MM.1S (cell line): ENCODE results near the gene KRTAP9-7.
"Not testable (repeated sequence)": the region's sequence is repeated elsewhere in the genome, so short reads cannot be mapped to it uniquely, and the experiment has no call there.

Experiments
- DNase-seq: peaks from one replicate; pipeline ENCODE4 v3.0.0-alpha.2; 2015
- H2AFZ ChIP-seq: fragments of 300-600 bp; sonication (generic); 2 replicates; pipeline ENCODE4 v1.6.0; 2016; ENCODE audit warnings: antibody characterized with exemption, low read length
- H3F3A ChIP-seq: fragments of 300-600 bp; sonication (generic); 2 replicates; pipeline ENCODE4 v1.6.1; 2016; ENCODE audit warnings: mild to moderate bottlenecking, antibody characterized with exemption, low read length, moderate library complexity, mixed read lengths; ENCODE audit not compliant: insufficient read depth
- H3K27ac ChIP-seq: fragments of 300-600 bp; sonication (generic); 2 replicates; pipeline ENCODE4 v1.5.1; 2016; ENCODE audit warnings: mild to moderate bottlenecking, low read length
- H3K27me3 ChIP-seq: fragments of 300-600 bp; sonication (generic); replicated peaks from 2 replicates; pipeline ENCODE4 v1.6.0; 2016; ENCODE audit warnings: low read length; ENCODE audit not compliant: insufficient read depth
- H3K36me3 ChIP-seq: fragments of 300-600 bp; sonication (generic); replicated peaks from 2 replicates; pipeline ENCODE4 v1.6.1; 2016; ENCODE audit warnings: mild to moderate bottlenecking, low read length, mixed read lengths; ENCODE audit not compliant: insufficient read depth
- H3K4me1 ChIP-seq: fragments of 300-600 bp; sonication (generic); 2 replicates; pipeline ENCODE4 v1.6.1; 2016; ENCODE audit warnings: low read length, mixed read lengths
- H3K4me2 ChIP-seq: fragments of 300-600 bp; sonication (generic); 2 replicates; pipeline ENCODE4 v1.6.0; 2016; ENCODE audit warnings: low read depth, low read length
- H3K4me3 ChIP-seq: fragments of 300-600 bp; sonication (generic); 2 replicates; pipeline ENCODE4 v1.5.1; 2016; ENCODE audit warnings: low read length, mixed read lengths
- H3K79me2 ChIP-seq: fragments of 300-600 bp; sonication (generic); 2 replicates; pipeline ENCODE4 v1.6.1; 2016; ENCODE audit warnings: mixed run types, low read length, mixed read lengths
- H3K9ac ChIP-seq: fragments of 300-600 bp; sonication (generic); 2 replicates; pipeline ENCODE4 v1.6.1; 2016; ENCODE audit warnings: low read length, mixed read lengths
- H3K9me2 ChIP-seq: fragments of 300-600 bp; sonication (generic); replicated peaks from 2 replicates; pipeline ENCODE4 v1.6.1; 2016; ENCODE audit warnings: mild to moderate bottlenecking, low read length, mixed read lengths; ENCODE audit not compliant: insufficient read depth
- H3K9me3 ChIP-seq: fragments of 300-600 bp; sonication (generic); replicated peaks from 2 replicates; pipeline ENCODE4 v1.6.1; 2016; ENCODE audit warnings: mild to moderate bottlenecking, low read length, mixed read lengths; ENCODE audit not compliant: insufficient read depth
- H4K20me1 ChIP-seq: fragments of 300-600 bp; sonication (generic); 2 replicates; pipeline ENCODE4 v1.6.1; 2016; ENCODE audit warnings: mild to moderate bottlenecking, low read length, moderate library complexity, mixed read lengths; ENCODE audit not compliant: insufficient read depth
- EZH2 ChIP-seq: fragments of 300-600 bp; sonication (generic); optimal IDR thresholded peaks from 2 replicates; pipeline ENCODE3; 2017; ENCODE audit warnings: low read depth, mild to moderate bottlenecking, antibody characterized with exemption, low read length, mixed read lengths
- EZH2phosphoT487 ChIP-seq: fragments of 300-600 bp; sonication (generic); IDR thresholded peaks from 2 replicates; pipeline ENCODE4 v1.6.1; 2018; ENCODE audit warnings: antibody characterized with exemption, low read length
- TF ChIP-seq, protein P1 (sequence below): fragments of 300-600 bp; sonication (generic); IDR thresholded peaks from 2 replicates; pipeline ENCODE4 v1.5.1; 2016; ENCODE audit warnings: antibody characterized with exemption, low read length, mixed read lengths

Gene KRTAP9-7

DNA sequence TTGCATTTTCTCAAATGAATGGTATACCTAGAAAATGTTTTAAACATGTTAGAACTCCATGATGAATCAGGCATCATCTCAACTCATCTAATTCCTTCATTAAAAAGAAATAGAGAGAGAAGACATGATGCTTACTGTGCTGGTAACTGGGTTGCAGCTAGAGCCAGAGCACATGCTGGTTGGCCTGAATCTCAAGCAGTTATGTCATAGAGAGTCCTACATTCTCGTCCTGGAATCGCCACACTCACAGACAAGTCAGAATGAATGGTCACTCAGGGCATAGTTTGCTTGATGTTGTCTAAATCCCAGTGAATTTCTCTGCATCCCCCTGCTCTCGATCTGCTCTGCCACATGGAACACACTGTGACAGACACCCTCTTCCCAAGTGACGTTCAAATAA is 38.4 kb upstream of the KRTAP9-7 start:
- H3K4me3 ChIP-seq, H2AFZ ChIP-seq, H3K9me2 ChIP-seq, H3K79me2 ChIP-seq, H3K4me1 ChIP-seq, H3K27ac ChIP-seq, H4K20me1 ChIP-seq, H3K27me3 ChIP-seq, H3K36me3 ChIP-seq, DNase-seq, H3K9ac ChIP-seq, H3K4me2 ChIP-seq, H3K9me3 ChIP-seq, H3F3A ChIP-seq: not testable (repeated sequence)

DNA sequence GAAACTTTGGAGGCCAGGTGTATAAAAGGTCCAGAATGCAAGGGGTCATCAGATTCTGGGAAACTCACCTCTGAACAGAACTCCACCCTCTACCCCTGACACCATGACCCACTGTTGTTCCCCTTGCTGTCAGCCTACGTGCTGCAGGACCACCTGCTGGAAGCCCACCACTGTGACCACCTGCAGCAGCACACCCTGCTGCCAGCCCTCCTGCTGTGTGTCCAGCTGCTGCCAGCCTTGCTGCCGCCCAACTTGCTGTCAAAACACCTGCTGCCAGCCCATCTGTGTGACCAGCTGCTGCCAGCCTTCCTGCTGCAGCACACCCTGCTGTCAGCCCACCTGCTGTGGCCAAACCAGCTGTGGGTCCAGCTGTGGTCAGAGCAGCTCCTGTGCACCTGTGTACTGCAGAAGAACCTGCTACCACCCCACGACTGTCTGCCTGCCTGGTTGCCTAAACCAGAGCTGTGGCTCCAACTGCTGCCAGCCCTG is 37.5 kb upstream of the KRTAP9-7 start, which contains the start of gene KRTAP9-8:
TSS of gene KRTAP9-8 (plus strand) at position 51 of the 489 bp plus-strand sequence. CDS start at position 104, 53 bp downstream.
- not testable (repeated sequence) for H2AFZ ChIP-seq, H3K9ac ChIP-seq, H3K4me2 ChIP-seq, H3K27ac ChIP-seq, H3F3A ChIP-seq, H4K20me1 ChIP-seq, H3K4me3 ChIP-seq, H3K9me3 ChIP-seq, H3K4me1 ChIP-seq, H3K9me2 ChIP-seq, H3K79me2 ChIP-seq, H3K27me3 ChIP-seq, H3K36me3 ChIP-seq
- peak; percentile 41 for DNase-seq

DNA sequence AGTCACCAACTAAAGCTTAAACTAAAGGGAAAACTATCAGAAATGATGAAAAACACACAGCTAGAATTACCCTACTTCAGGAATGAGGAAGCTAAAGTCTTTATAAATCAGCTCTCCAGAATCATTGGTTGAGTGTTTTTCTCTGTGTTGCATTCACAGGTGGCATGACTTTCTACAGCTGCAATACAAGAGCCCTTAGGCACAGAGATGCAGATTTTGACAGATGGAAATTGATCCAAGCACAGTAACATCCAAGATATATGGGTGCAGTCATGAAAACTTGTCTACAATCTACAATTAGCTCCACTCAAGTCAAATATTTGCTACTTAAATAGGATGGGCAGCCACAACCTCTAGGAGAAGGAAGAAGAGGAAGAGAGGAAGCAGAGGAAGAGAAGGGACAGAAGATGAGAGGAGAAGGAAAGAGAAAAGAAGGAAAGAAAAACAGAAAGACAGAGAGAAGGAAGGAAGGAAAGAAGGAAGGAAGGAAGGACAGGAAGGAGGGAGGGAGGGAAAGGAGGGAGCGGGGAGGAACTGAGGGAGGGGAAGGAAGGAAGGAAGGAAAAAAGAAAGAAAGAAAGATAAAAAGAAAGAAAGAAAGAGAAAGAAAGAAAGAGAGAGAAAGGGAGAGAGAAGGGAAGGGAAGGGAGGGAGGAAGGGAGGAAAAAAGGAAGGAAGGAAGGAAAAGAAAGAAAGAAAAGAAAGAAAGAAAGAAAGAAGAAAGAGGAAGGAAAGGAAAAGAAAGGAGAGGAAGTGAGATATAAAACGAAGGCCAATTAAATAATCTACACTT is 28.3 kb upstream of the KRTAP9-7 start:
- H3K9me3 ChIP-seq, H3K9me2 ChIP-seq, H3K36me3 ChIP-seq, H3F3A ChIP-seq, H3K4me1 ChIP-seq, DNase-seq, H3K27ac ChIP-seq, H3K9ac ChIP-seq, H3K27me3 ChIP-seq, H3K4me2 ChIP-seq, H3K4me3 ChIP-seq, H3K79me2 ChIP-seq, H2AFZ ChIP-seq, H4K20me1 ChIP-seq: not testable (repeated sequence)

DNA sequence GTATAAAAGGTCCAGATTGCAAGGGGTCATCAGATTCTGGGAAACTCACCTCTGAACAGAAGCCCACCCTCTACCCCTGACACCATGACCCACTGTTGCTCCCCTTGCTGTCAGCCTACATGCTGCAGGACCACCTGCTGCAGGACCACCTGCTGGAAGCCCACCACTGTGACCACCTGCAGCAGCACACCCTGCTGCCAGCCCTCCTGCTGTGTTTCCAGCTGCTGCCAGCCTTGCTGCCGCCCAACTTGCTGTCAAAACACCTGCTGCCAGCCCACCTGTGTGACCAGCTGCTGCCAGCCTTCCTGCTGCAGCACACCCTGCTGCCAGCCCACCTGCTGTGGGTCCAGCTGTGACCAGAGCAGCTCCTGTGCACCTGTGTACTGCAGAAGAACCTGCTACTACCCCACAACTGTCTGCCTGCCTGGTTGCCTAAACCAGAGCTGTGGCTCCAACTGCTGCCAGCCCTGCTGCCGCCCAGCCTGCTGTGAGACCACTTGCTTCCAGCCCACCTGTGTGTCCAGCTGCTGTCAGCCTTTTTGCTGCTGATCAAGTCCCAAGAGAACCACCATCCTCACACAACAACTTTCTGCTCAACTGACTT is 25.8 kb upstream of the KRTAP9-7 start, which contains the start of gene KRTAP9-4:
TSS of gene KRTAP9-4 (plus strand) at position 51 of the 604 bp plus-strand sequence. CDS start at position 85, 34 bp downstream.
- H2AFZ ChIP-seq, H3K9me2 ChIP-seq, H4K20me1 ChIP-seq, H3F3A ChIP-seq, H3K27ac ChIP-seq, H3K36me3 ChIP-seq, H3K4me3 ChIP-seq, H3K9ac ChIP-seq, H3K4me2 ChIP-seq, H3K27me3 ChIP-seq, DNase-seq, H3K79me2 ChIP-seq, H3K9me3 ChIP-seq, H3K4me1 ChIP-seq: not testable (repeated sequence)

DNA sequence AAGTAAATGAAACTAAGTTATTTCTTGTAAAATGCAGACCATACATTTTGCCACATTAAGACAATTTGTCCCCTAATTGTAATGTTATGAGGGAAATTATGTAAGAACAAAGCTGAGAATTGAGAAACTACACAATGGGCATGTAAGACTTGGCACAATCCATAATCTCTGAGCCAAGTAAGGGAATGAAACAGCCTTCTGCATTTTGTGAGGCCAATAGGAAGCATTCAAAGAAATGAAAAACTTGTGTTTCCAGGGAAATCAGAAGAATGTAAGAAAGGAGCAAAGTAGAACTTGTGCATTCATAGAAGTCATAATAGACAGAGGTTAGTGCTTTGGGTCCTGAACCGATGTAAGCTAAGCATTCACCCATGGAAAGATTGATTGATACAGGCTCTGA is 24.2 kb upstream of the KRTAP9-7 start:
- no peak for TF ChIP-seq EZH2phosphoT487
- no peak for TF ChIP-seq EZH2
- TF ChIP-seq, protein P1, sequence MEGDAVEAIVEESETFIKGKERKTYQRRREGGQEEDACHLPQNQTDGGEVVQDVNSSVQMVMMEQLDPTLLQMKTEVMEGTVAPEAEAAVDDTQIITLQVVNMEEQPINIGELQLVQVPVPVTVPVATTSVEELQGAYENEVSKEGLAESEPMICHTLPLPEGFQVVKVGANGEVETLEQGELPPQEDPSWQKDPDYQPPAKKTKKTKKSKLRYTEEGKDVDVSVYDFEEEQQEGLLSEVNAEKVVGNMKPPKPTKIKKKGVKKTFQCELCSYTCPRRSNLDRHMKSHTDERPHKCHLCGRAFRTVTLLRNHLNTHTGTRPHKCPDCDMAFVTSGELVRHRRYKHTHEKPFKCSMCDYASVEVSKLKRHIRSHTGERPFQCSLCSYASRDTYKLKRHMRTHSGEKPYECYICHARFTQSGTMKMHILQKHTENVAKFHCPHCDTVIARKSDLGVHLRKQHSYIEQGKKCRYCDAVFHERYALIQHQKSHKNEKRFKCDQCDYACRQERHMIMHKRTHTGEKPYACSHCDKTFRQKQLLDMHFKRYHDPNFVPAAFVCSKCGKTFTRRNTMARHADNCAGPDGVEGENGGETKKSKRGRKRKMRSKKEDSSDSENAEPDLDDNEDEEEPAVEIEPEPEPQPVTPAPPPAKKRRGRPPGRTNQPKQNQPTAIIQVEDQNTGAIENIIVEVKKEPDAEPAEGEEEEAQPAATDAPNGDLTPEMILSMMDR = no peak
- H3K9me2 ChIP-seq = no peaks in the 10 kb centered on the region
- no peak for DNase-seq
- H3K36me3 ChIP-seq = no peaks in the 10 kb centered on the region
- H3K4me3 ChIP-seq = no peak overlapping the region
- H3K27ac ChIP-seq = no peak overlapping the region
- no peaks in the 10 kb centered on the region for H3K9me3 ChIP-seq
- no peaks in the 10 kb centered on the region for H3K79me2 ChIP-seq
- H4K20me1 ChIP-seq = no peaks in the 10 kb centered on the region
- no peaks in the 10 kb centered on the region for H3K4me1 ChIP-seq
- H3K27me3 ChIP-seq = no peaks in the 10 kb centered on the region
- H3K9ac ChIP-seq = no peak overlapping the region
- H3F3A ChIP-seq = no peaks in the 10 kb centered on the region
- H3K4me2 ChIP-seq = no peak overlapping the region
- H2AFZ ChIP-seq = no peak overlapping the region
